Endothelial cell (in vitro differentiated cells): Measurements from ENCODE around the gene ITCH. TPM values are rescaled to one million over a fixed set of nuclear protein-coding genes. Genes with fewer than 3 reads are reported as not detected.
A peak's percentile ranks its signal among the peaks of the same experiment; 100 is the strongest.
"Not testable (repeated sequence)": the region's sequence is repeated elsewhere in the genome, so short reads cannot be mapped to it uniquely, and the experiment has no call there.

Experiments used
- DNase-seq: peaks from one replicate; pipeline ENCODE4 v3.0.0; 2021; ENCODE audit warnings: low spot score
- H3K27ac Mint-ChIP-seq: one replicate; pipeline ENCODE4 v1.8.0; 2021; ENCODE audit warnings: mixed read lengths, inconsistent platforms; ENCODE audit not compliant: unreplicated experiment
- H3K27me3 Mint-ChIP-seq: one replicate; pipeline ENCODE4 v1.8.0; 2021; ENCODE audit warnings: mild to moderate bottlenecking, moderate library complexity, mixed read lengths, inconsistent platforms; ENCODE audit not compliant: unreplicated experiment
- H3K36me3 Mint-ChIP-seq: one replicate; pipeline ENCODE4 v1.8.0; 2021; ENCODE audit warnings: mild to moderate bottlenecking, low read depth, mixed read lengths, inconsistent platforms; ENCODE audit not compliant: unreplicated experiment
- H3K4me1 Mint-ChIP-seq: one replicate; pipeline ENCODE4 v1.8.0; 2021; ENCODE audit warnings: mild to moderate bottlenecking, mixed read lengths, inconsistent platforms; ENCODE audit not compliant: unreplicated experiment
- H3K4me3 Mint-ChIP-seq: one replicate; pipeline ENCODE4 v1.8.0; 2021; ENCODE audit warnings: mild to moderate bottlenecking, mixed read lengths, inconsistent platforms; ENCODE audit not compliant: unreplicated experiment
- H3K9me3 Mint-ChIP-seq: one replicate; pipeline ENCODE4 v1.8.0; 2021; ENCODE audit warnings: mixed read lengths, inconsistent platforms; ENCODE audit not compliant: unreplicated experiment
- total RNA-seq: library from RNA; stranded (reverse); fragmentation: NEBNext Ultra II Directional; extraction: Animal tissue kit (Norgen Biotek cat#: 25700); gene quantifications from one replicate; pipeline ENCODE4 v1.2.1, GENCODE V29; 2021; ENCODE audit not compliant: unreplicated experiment
- TF ChIP-seq, protein P1 (sequence below): fragments of 200-600 bp; sonication (generic); IDR thresholded peaks from one replicate; pipeline ENCODE4 v1.5.0; 2021; ENCODE audit warnings: antibody characterized with exemption; ENCODE audit not compliant: unreplicated experiment

The ITCH gene
- total RNA-seq, 1 donor from 2014 or later: 46.8 TPM

GRCh38 chr20:34431168-34431567 is 68.1 kb downstream of the ITCH start:
- Mint-ChIP-seq H3K36me3 (peaks cover 9% of the 10 kb centered on the region), H3K9me3 (no peaks in the 10 kb centered on the region), H3K4me3 (no peak overlapping the region), H3K27me3 (peaks cover 6% of the 10 kb centered on the region), H3K27ac (no peak overlapping the region), H3K4me1 (peaks cover 6% of the 10 kb centered on the region)
- TF ChIP-seq, protein P1, sequence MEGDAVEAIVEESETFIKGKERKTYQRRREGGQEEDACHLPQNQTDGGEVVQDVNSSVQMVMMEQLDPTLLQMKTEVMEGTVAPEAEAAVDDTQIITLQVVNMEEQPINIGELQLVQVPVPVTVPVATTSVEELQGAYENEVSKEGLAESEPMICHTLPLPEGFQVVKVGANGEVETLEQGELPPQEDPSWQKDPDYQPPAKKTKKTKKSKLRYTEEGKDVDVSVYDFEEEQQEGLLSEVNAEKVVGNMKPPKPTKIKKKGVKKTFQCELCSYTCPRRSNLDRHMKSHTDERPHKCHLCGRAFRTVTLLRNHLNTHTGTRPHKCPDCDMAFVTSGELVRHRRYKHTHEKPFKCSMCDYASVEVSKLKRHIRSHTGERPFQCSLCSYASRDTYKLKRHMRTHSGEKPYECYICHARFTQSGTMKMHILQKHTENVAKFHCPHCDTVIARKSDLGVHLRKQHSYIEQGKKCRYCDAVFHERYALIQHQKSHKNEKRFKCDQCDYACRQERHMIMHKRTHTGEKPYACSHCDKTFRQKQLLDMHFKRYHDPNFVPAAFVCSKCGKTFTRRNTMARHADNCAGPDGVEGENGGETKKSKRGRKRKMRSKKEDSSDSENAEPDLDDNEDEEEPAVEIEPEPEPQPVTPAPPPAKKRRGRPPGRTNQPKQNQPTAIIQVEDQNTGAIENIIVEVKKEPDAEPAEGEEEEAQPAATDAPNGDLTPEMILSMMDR: no peak
- DNase-seq: no peak

DNA sequence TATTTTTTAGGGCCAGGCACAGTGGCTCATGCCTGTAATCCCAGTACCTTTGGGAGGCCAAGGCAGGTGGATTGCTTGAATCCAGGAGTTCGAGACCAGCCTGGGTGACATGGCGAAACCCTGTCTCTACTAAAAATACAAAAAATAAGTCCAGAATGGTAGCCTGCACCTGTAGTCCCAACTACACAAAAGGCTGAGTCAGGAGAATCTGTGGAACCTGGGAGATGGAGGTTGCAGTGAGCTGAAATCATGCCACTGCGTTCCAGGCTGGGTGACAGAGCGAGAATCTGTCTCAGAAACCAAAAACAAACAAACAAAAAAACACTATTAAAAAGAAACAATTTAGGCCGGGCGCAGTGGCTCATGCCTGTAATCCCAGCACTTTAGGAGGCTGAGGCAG is 69.6 kb downstream of the ITCH start:
- not testable (repeated sequence) for DNase-seq, H3K36me3 Mint-ChIP-seq, H3K27me3 Mint-ChIP-seq, H3K4me3 Mint-ChIP-seq, H3K27ac Mint-ChIP-seq, H3K9me3 Mint-ChIP-seq
- H3K4me1 Mint-ChIP-seq: peaks cover 11% of the 10 kb centered on the region

GRCh38 chr20:34433391-34433790 is 70.3 kb downstream of the ITCH start:
- Mint-ChIP-seq H3K36me3 (peaks cover 10% of the 10 kb centered on the region), H3K4me3 (no peak overlapping the region), H3K27ac (no peak overlapping the region), H3K9me3 (no peaks in the 10 kb centered on the region), H3K4me1 (peaks cover 18% of the 10 kb centered on the region), H3K27me3 (peaks cover 6% of the 10 kb centered on the region)
- TF ChIP-seq, protein P1: no peak
- no peak for DNase-seq

- H3K4me1 Mint-ChIP-seq: peaks cover 22% of the 10 kb centered on the region
- H3K36me3 Mint-ChIP-seq: peaks cover 17% of the 10 kb centered on the region
- no peak overlapping the region for H3K27ac Mint-ChIP-seq
- no peak for DNase-seq
- H3K4me3 Mint-ChIP-seq: no peak overlapping the region
- H3K27me3 Mint-ChIP-seq: peaks cover 5% of the 10 kb centered on the region
- TF ChIP-seq, protein P1: no peak
- no peaks in the 10 kb centered on the region for H3K9me3 Mint-ChIP-seq
Observed at GRCh38 chr20:34435589-34435988, 72.5 kb downstream of the ITCH start.

DNA sequence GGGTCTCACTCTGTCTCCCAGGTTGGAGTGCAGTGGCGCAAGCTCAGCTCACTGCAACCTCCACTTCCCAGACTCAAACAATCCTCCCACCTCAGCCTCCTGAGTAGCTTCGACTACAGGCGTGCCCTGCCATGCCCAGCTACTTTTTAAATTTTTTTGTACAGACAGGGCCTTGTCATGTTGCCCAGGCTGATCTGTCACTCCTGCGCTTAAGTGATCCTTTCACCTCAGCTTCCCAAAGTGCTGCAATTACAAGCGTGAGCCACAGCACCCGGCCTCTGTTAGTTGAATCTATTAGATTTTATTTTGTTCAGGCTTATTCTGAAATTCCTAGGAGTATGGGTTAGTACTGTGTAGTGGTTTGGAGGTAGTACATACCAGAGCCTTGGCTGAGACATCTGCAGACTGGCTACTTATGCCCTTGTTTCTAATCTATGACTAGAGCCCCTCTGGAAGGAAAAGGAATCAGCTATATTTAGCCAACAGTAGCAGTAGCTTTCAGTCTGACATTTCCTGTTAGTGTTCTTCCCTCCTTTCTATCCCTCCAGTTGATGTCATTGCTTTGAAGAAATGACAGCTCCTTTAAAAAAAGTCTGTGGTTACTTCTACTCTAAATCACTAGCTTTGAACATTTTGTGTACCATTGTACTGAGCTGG is 74.4 kb downstream of the ITCH start:
- H3K4me1 Mint-ChIP-seq: peaks cover 22% of the 10 kb centered on the region
- peaks cover 15% of the 10 kb centered on the region for H3K36me3 Mint-ChIP-seq
- TF ChIP-seq, protein P1: no peak
- no peaks in the 10 kb centered on the region for H3K9me3 Mint-ChIP-seq
- H3K27me3 Mint-ChIP-seq: no peaks in the 10 kb centered on the region
- H3K4me3 Mint-ChIP-seq: no peak overlapping the region
- peak overlapping the region; percentile 82 for H3K27ac Mint-ChIP-seq
- no peak for DNase-seq
